Activated CD8-positive, alpha-beta memory T cell treated with anti-CD3 and anti-CD28 coated beads, Interleukin-2, amount 50 U/mL, for 1 hour (primary cell): ENCODE measurements around the gene PPM1J.

Experiments used
- DNase-seq: peaks from one replicate; pipeline ENCODE4 v3.0.0-alpha.2; 2020; ENCODE audit errors: extremely low read depth

PPM1J gene

DNA sequence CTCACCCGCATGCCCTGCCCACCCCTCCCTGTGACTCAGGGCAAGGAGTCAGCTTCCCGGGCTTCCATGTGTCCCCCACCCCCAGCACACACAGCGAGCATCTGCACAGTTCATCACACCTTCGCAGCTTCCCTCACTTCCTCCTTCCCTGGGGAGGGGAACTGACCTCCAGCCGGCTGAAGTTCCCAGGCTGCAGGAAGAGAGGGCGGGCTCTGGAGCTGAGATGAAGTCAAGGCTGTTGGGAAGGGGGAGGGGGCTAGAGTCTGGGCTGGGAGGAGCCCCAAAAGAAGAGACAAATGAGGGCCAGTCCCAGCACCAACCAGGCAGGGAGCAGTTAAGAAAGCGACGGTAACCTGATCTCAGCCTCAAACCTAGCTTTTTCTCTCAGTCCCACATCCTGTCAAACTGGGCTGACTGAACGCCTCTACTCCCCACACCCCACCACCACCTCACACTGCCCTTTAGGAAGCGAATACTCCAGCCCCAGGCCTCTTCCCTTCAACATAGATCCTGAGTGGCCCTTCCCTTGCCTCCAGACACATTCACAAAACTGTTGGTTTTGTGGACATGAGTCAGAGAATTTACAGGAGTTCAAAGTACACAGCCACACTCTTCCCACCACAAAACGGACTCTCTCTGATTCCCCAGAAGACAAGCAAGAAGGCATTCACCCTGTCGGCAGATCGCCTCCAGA, 10.1 kb downstream of the PPM1J start:
- DNase-seq = no peak

DNA sequence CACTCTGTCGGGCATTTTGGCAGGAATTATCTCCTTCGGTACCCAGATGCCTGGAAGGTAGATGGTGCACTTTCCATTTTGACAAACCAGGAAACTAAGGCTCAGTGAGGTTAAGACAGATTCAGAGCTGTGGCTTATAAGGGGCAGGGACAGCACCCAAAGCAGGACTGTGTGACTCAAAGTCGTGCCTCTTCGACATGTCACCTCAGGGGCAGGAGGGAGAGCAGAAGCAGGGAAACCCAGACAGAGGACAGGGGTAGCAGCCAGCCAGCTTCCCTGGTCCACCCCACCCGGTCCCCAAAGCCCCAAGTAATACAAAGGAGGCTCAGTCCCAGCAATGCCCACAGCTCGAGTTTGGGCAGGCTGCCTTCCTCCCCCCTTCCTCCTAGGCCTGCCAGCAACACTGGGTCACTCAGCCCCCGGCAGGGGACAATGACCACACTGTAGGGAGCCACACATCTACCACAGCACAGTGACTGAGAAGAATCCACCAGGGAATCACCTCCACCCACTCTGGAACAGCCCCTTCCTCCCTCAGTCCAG, 10.7 kb downstream of the PPM1J start:
- DNase-seq = no peak

DNA sequence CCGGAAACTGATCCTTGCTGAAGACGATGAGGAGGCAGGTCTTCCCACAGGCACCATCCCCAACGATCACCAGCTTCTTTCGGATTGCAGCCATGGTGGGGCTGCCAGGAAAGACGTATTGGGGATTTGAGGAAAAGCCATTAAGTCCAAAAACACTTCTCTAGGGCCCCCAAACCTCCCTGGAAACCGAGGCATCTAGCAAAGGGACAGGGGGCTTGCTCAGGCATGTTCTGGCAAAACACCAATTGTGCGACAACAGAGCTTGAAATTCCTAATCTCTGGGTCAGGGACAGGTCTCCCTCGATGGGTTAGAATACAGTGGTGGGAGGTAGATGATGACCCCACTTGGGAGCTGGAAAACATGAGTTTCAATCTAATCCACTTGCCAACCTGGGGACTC, 11.4 kb downstream of the PPM1J start:
- no peak for DNase-seq

GRCh38 chr1:112702420-112703261, 12.5 kb downstream of the PPM1J start:
- DNase-seq = no peak

GRCh38 chr1:112702067-112702395, 13.1 kb downstream of the PPM1J start:
- DNase-seq = no peak

DNA sequence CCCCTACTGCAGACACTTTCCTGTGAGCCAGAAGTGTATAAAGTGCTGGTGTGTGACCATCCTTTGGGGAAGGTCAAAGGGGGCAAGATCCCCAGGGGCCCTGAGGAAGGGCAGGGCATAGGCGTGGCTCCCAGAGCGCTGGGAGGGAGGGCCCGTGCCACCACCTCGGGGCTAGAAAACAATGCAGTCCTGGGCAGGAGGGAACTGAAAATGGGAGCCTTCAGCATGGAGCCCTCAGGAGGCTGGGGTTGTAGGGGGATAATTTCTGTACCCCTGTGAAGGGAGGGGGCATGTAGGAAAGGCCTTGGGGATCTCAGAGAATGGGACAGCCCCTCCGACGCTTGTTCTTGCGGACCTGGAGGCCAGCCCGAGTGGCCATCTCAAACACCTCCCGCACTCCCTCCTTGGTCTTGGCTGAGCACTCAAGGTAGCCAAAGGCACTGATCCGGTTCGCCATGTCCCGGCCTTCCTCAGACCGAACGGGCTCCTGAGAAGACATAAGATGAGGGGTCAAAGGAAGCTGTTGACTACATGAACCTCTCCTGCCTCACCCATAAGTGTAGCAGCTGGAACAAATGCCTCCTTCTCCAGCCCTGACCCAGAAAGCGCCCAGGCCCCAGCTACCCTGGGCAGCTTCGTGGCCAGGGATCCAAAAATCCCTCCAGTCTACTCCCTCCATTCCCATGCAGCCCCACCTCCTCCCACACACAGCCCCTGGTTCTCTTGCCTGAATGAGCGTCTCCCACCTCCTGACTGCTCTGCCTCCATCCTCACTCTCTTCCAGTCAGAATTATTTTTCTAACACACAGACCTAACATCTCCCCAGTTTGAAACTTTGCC, 13.7 kb downstream of the PPM1J start:
- DNase-seq = no peak

DNA sequence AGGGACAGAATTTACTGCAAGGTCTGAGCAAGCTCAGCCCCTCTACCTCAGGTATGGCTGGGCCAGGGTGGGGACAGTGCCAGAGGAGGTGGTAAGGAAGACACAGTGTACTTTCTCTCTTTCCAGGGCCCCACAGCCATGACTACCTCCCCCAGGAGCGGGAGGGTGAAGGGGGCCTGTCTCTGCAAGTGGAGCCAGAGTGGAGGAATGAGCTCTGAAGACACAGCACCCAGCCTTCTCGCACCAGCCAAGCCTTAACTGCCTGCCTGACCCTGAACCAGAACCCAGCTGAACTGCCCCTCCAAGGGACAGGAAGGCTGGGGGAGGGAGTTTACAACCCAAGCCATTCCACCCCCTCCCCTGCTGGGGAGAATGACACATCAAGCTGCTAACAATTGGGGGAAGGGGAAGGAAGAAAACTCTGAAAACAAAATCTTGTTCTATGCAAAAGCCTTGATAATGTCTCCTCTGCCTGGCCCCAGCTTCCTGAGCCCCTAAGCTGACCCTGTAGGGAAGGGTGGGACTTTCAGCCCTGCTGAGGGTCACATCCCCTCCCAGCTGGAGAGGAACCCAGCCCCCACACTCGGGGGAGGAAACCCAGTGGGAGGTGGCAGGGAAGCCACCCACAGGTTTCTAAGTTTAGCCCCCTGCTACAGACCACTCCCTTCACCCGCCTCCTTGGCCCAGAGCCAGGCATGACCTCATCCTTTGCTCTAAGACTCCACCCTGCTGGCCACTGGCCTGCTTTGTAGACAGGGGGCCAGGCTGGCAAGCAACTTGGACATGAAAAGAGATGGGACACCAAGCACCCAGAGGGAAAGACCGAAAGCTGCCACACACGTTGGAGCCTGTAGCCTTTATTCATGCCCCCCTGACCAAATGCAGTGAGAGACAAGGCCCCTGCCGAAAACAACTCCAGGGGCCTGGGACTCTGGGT, 14.6 kb downstream of the PPM1J start:
- no peak for DNase-seq

- no peak for DNase-seq
Observed at GRCh38 chr1:112699425-112700144, 15.5 kb downstream of the PPM1J start.

DNA sequence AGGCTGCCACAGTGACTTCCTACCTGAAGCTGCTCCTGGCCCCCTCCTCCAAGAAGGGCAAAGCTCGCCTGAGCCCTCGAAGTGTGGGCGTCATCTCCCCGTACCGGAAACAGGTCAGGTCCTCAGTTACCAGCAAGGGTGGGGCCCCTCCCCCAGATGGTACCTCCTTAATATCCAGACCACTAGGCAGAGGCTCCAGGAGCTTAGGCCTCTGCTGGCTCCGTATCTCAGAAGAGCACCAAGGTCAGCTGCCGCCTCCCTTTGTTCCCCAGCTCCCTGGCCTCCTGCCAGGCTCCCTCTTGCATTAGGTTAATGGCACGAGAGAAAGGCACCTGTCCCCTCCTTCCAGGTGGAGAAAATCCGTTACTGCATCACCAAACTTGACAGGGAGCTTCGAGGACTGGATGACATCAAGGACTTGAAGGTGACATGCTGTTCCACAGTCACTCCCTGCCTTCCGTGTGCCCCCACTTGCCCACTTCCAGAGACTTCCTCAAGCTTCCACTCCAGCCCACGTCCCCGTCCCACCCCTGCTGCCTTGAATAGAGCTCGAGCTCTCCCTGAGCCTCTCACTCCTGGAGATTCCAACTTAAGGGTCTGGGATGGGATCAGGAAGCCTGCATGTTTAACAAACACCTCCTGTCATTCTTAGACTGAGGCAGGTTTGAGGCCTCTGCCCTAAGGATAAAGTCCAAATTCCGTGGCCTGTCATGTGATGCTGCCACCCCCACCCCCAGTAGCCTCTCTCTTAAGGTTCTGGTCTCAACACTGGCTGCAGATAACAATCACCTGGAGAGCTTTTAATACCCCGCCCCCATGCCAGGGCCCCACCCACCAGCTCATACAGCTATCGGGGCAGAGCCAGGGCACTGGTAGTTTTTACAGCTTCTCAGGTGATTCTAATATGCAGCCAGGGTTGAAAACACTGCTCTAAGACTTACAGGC, 16.5 kb downstream of the PPM1J start:
- no peak for DNase-seq

DNA sequence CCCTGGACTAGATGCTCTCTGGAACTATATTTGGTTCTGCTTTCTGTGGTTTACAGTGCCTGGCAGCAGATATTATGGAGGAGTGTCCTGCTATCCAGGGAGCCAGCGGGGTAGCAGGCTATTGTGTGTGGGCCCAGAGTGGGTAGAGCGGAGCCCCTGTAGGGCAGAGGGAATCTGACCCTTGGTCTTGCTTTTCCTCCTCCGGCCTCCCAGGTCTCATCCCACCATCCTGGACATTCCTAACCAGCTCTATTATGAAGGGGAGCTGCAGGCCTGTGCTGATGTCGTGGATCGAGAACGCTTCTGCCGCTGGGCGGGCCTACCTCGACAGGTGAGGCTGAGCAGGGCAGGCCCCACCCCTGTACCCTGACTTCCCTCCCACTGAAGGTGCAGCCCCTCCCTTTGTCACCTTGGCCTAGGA, 17.3 kb downstream of the PPM1J start:
- no peak for DNase-seq

GRCh38 chr1:112696578-112697314, 18.4 kb downstream of the PPM1J start:
- no peak for DNase-seq

GRCh38 chr1:112695276-112695675, 19.9 kb downstream of the PPM1J start:
- DNase-seq = no peak

DNA sequence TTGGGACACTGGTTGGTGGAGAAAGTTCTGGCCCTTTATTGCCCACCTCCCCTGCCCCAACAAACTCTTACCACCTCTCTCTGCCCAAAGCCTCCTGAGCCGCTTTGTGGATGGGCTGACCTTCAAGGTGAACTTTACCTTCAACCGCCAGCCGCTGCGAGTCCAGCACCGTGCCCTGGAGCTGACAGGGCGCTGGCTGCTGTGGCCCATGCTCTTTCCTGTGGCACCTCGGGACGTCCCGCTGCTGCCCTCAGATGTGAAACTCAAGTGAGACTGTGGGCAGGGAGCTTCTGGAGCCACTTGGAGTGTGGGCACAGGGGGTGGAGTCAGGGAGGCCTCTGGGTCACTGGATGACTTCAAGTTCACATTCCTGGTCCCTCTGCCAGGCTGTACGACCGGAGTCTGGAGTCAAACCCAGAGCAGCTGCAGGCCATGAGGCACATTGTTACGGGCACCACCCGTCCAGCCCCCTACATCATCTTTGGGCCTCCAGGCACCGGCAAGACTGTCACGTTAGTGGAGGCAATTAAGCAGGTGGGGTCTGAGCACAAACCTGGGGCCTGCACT, 20.7 kb downstream of the PPM1J start:
- DNase-seq = no peak

GRCh38 chr1:112693821-112694220, 21.3 kb downstream of the PPM1J start:
- no peak for DNase-seq

- DNase-seq = no peak
Observed at GRCh38 chr1:112692681-112693080, 22.5 kb downstream of the PPM1J start.

- no peak for DNase-seq
Observed at GRCh38 chr1:112689842-112690237, 25.3 kb downstream of the PPM1J start.

DNA sequence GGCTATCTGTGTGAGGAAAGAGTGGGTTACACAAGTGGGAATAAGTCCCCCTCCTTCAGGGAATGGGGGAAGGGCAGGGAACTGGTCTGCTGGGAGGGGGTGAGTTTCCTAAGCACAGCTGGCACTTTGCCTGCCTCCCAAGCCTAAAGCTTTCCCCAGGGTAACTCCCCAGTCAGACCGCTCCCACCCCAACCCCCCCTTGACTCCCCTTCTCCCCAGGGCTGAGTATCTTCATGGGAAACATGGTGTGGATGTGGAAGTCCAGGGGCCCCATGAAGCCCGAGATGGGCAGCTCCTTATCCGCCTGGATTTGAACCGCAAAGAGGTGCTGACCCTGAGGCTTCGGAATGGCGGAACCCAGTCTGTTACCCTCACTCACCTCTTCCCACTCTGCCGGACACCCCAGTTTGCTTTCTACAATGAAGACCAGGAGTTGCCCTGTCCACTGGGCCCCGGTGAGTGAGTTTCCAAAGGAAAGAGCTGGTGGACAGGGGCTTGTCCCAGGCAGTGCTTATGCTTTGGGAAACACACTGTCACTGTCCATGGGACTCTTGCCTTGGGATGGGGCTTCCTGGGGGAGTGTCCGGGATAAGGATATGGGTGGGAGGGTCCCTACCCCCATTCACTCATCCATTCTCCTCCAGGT, 25.8 kb downstream of the PPM1J start:
- DNase-seq = no peak

DNA sequence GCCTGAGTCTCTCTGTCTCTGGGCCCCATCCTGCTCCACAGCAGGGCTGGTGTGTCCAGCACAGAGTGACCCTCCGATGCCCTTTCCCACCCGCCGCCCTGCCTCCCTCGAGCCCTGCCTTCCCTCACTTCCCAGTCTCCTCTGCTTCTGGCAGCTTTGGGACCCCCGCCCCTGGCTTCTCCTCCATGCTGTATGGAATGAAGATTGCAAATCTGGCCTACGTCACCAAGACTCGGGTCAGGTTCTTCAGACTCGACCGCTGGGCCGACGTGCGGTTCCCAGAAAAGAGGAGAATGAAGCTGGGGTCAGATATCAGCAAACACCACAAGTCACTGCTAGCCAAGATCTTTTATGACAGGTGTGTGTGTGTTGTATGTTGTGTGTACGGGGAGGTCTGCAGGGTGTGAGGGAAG, 26.3 kb downstream of the PPM1J start:
- DNase-seq = no peak
